HG02884 (cell line): ENCODE data around the gene USP32.
"Not testable (repeated sequence)": the region's sequence is repeated elsewhere in the genome, so short reads cannot be mapped to it uniquely, and the experiment has no call there.

ENCODE experiments used
- ATAC-seq: cut with Tn5 transposase; IDR thresholded peaks from one replicate; pipeline ENCODE4 v1.9.1; 2021; ENCODE audit warnings: mild to moderate bottlenecking, moderate library complexity; ENCODE audit not compliant: unreplicated experiment

The USP32 gene

DNA sequence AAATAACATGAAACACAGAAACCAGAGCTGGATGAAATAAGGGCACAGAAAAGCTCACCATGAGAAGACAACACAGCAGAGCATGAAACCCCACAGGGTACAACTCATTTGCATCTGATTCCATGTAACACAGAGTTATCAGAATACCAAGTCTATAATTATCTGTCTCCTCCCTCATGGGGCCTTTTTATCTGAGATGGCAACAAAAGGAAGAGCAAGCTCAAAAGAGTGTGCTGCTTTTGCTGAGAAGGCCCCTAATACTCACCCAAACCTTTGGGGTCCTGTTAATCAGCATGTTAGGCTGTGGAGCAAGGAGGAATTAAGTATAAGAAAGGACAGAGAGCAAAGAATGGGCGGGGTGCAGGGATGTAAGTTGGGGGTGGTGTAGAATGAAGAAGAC, 205.6 kb downstream of the USP32 start:
- ATAC-seq = not testable (repeated sequence)

DNA sequence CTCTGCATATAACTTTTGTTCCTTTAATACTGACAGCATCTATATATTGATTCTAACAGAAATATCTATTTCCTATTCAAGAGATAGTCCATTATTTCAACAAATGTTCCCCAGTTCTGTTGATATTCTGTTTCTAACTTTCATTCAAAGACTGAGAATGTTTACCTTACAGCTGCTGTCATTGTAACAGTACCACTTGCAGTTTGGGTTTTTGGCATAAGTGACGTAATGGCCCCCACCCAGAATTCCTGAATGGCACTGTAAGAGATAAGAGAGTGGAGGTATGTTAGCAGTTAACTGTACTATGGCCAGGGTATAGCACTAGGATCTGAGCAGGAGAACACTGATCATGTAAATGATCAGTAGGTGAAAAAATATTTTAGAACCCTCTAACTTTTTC, 211.6 kb downstream of the USP32 start:
- not testable (repeated sequence) for ATAC-seq

DNA sequence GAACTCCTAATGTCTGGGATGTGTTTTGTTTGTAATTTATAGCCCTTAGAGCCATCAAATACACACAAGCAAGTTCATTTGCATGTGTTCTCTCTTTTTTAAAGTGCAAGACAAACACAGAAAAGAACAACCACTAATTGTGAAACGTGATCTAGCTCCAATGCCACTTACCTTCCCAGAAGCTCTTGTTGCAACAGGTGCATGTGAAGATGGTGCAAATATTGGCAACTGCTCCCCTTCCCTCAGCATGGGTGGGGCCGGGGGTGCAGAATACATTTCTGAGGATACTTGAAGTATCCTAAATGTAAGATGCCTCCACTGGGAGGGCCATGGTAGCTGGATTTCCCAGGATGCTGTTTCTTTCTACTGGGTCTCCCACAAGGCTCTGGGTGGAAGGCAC, 213.8 kb downstream of the USP32 start:
- not testable (repeated sequence) for ATAC-seq

DNA sequence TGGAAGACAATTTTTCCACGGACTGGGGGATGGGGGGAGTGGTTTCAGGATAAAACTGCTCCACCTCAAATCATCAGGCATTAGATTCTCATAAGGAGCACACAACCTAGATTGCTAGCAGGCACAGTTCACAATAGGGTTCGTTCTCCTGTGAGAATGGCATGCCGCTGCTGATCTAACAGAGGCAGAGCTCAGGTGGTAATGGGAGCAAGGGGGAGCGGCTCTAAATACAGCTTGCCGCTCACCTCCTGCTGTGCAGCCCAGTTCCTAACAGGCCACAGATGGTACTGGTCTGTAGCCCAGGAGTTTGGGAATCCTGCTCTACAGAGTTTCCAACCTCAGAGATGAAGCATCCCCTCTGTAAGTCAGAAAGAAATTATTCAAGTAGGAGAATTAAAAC, 215.2 kb downstream of the USP32 start:
- ATAC-seq = not testable (repeated sequence)

DNA sequence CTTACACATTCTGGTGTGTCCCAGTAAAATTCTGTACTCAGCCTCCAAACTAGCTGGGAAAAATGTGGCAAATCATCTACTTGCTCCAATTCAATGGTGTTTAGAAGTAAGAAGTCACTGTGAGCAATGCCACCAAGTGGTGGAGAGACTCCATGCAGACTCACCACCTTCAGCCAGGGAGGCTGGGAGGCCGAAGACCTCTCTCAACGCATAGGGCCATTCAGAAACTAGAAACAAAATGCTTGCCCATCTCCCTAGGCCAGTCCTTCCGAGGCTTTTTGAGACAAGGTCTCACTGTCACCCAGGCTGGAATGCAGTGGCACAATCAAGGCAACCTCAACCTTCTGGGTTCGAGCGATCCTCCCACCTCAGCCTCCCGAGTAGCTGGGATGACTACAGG, 217.2 kb downstream of the USP32 start:
- ATAC-seq = not testable (repeated sequence)

DNA sequence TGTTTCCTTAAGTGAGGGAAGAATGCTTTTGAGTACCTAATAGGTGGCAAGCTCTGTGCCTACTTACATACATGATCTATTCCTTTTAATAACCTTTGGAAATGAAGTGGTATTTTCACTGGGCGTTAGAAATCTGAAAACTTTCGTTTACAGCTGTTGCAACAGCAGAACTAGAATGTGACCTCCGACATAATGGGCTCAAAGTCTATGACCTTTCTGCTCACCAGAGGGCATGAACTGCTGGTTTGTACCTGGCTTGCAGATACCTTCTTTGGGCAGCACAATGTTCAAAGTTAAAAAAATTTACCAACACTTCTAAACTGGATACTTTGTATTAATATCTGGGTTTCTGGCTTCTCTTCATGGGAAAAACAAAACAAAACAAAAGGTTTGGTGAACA, 217.9 kb downstream of the USP32 start:
- no peak for ATAC-seq

DNA sequence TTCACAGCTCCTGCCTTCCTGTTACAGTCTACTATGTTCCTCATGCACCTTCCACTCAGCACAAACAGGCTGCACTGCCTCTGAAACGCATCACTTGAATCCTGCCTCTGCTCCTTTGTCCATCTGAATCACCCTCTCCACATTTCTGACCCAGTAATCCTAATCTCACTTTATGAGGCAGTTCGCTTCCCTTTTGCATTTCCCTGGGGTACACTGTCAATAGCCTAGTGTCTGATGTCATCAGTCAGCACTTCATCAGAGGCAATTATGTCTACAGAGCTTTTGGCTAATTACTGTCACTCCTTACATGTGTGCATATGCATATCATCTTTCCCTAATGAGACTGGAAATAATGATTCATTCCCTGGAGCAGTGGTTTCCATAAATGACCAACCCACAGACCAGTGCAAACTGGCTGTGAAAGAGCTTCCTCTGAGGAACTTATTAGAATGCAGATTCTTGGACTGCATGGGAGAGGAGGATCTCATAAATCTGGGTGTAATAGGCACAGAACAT, 218.6 kb downstream of the USP32 start:
- ATAC-seq = no peak

DNA sequence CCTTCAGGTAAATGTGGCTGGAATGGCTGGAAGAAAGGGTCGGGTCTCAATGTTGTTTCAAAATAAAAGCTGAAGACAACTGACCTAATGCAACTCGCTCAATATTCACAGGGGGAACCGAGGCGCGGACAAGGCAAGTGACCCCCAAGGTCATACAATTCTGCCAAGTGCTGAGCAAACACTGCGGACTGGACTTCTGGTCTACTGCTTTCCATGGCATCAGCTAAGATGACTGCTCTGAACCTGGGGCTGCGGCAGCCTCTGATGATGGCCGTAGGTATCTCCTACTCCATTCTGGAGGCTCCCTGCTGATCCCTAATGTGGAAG, 220.2 kb downstream of the USP32 start:
- ATAC-seq = no peak

DNA sequence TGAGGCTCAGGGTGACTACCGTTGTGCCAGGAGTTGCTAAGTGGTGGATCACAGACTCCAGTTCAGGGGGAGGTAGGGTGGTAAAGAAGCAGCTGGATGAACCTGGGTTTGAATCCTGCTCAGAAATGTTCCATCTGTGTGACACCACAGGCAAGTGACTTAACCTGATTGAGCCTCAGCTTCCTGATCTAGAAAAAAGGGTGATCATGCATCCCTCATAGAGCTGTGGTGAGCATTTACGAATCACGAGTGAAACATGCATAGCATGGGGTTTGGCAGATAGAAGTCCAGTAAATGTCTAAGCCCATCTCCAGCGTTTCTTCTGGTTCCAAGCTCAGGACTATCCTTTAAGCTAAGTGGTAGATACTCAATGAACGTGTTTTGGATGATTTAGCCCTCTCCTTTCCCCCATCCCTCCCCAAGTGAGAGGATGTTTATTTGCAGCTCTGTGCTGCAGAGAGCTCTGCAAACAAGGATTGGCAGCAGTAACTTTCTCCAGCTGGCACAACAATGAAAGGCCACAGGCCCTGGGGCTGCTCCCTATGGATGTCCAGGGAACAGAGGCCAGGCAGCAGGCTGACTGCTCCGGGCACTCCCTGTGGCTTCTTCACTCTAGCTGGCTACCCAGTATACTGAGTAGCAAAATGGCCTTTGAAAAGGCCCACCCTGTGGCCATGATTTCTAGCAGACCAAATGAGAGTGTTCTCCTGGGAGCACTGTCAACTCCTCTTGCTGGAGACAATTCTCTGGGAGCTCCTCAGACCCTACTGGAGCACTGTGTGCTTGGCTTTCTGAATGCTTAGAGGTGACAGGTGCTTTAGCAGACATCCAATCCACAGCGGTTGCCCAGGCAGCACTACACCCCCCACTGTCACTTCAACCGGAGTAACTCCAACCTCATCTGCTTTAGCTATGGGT, 220.8 kb downstream of the USP32 start:
- no peak for ATAC-seq

DNA sequence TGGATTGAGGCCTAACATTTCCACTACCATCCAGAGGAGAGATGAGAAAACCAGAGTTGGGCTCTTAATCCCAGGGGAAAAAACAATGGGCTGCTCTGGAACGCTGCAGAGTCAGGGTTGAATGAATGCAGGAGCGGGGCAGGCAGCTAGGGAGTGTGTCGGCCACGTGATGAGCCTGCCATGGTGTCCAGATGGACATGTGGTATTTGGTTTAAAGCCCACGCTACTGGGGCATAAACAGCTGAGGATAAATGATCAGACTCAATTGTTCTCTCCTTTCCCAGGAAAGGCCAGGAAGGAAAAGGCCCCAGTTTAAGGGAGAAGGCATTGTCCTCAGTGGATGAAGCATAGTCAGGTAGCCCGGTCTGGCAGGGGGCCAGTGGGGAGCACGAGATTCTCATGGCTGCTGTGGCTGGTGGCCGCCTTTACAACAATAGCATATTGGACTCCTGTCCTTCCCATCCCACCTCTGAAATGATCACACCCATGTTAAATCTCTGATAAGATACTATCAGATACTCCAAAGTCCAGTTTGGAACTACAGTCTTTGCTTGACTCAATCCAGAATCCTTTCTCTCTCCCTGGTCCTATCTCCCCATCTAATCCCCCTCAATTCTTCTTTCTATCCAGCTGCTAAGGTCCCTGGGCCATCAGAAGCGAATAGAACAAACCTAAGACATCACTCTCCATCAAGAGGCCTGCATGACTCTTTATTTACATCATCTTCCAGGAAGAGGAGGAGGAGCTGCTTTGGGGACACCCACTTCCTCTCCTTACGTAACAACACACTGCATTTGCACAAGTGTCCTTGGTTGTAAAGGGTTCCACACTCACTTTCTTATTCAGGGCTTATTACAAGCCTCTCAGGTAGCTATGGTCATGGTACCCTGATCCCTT, 221.8 kb downstream of the USP32 start:
- no peak for ATAC-seq

DNA sequence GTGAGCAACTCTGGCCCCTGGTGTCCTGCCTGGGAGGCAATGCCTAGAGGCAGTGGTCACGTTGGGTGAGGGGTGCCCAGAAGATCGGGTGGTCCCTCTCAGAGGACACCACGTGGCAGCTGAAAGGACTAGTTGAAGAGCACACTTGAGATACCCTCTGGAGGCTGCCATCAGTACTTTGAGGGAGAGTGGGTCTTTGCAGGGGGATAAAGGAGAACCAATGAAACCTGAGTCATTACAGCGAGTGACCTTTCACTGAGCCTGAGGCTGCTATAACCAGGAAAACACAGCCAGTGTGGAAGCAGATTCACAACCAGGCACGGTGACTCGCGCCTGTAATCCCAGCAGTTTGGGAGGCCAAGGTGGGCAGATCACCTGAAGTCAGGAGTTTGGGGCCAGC, 223.3 kb downstream of the USP32 start:
- no peak for ATAC-seq

DNA sequence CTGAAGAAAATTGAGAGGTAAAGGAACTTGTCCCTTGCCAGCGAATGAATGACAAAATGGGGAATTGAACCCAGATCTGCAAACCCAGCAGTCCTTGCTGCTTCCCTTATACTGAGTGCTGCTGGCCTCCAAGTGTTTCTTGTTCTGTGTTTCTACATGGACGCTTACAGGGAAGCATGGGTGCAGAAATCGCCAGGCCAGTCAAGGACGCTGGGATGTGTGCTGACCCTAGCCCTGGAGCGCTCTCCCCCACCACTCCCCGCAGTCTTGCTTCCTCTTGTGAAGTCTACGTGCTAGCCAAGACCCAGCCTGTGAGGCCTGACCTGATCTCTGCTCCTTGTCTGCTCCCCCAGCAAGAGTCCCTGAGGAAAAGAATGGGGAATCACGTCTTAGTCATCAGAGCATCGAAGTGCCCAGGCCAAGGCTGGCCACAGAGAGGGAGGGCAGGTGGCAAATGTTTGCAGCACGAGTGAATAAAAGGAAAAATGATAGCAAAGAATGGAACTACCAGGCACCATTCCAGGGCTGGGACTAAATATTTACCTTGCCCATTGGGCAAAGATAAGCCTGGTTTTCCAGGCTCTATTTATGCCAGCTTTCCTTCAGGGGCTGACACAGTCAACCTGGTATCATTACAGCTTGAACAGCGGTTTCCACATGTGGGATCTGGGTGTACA, 224.7 kb downstream of the USP32 start:
- ATAC-seq = no peak

DNA sequence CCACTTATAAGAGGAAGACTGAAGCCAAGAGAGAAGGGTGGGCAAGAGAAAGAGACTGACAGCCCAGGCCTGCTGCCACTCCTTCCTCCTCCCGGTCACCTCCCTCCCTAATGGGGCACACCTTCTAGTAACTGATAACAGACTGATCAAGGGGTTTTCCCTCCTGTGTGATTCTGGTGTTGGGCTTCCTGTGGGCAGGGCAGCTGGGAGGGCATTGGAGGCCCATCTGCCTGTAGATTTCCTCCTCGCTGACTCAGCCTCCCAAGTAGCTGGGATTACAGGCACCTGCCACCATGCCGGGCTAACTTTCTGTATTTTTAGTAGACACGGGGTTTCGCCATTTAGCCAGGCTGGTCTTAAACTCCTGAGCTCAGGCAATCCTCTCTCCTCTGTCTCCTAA, 226.0 kb downstream of the USP32 start:
- no peak for ATAC-seq

DNA sequence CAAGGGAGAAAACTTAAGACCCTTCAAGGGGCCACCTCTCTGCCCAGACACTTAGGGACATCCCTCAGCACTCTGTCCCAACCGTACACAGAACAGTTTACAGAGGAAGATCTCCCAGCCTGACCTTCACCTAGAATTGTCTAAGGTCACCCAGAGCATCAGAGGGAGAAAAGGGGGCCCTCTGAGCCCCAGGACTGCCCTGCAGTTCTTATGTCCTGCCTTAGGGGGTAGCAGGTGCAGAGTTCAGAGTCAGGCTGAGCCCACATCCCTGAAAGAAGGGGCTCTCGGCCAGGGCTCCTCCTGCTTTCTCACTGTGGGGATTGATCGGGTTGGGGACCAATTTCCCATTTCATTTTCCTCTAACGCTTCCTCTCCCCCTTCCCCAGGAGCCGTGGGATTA, 226.7 kb downstream of the USP32 start:
- ATAC-seq = no peak

DNA sequence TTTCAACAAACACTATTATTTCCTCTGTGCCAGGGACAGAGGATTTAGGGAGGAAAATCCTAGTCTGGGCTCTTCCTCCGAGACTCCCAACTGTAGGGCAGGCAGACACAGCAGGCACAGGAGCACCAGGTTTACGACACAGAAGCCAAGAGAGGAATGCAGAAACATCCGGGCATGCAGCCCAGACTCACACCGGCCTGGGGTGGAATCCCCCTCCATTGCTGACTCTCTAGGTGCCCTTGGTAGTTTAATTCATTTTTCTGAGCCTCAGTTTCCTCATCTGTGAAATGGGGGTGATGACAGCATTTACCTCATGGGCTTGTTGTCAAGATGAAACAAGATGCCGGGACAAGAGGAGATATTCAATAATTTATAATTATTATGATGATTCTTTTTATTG, 227.2 kb downstream of the USP32 start:
- ATAC-seq = no peak

DNA sequence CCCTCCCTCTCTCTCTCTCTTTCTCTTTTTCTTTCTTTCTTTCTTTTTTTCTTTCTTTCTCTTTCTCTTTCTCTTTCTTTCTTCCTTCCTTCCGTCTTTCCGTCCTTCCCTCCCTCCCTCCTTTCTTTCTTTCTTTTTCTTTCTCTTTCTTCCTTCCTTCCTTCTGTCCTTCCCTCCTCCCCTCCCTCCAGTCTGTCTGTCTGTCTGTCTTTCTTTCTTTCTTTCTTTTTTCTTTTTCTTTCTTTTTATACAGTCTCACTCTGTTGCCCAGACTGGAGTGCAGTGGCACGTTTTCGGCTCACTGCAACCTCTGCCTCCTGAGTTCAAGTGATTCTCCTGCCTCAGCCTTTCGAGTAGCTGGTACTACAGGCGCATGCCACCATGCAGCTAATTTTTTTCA, 227.8 kb downstream of the USP32 start:
- no peak for ATAC-seq

DNA sequence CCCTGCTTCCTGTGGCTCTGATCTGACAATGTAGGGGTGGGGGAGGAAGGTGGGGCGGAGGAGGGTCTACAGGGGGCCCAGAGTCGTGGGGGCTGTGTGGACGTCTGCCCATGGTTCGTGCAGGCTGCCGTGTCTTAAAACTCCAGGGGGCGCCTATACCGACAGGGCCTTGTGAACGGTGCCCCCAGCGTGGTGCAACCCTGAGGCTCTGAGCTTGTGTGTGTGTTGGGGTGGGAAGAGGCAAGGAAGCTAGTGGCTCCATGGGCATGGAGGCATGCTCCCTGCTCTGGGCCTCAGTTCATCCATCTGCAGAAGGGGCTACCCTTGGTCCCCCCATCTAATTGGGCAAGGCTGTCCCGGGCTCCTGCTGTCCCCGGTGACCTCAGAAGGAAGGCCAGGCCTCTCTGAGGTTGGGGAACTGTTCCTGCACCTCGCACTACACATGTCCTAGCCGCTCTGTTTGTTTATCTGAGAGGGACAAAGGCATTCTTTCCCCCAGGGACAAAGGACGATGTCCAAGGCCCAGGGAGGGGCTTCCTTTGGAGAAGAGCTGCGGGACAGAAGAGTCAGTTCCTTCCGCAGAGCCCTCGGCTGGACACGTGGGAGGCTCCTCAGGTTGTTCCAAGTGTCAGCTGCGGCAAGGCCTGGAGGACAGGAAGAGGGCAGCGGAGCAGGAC, 228.7 kb downstream of the USP32 start:
- no peak for ATAC-seq

DNA sequence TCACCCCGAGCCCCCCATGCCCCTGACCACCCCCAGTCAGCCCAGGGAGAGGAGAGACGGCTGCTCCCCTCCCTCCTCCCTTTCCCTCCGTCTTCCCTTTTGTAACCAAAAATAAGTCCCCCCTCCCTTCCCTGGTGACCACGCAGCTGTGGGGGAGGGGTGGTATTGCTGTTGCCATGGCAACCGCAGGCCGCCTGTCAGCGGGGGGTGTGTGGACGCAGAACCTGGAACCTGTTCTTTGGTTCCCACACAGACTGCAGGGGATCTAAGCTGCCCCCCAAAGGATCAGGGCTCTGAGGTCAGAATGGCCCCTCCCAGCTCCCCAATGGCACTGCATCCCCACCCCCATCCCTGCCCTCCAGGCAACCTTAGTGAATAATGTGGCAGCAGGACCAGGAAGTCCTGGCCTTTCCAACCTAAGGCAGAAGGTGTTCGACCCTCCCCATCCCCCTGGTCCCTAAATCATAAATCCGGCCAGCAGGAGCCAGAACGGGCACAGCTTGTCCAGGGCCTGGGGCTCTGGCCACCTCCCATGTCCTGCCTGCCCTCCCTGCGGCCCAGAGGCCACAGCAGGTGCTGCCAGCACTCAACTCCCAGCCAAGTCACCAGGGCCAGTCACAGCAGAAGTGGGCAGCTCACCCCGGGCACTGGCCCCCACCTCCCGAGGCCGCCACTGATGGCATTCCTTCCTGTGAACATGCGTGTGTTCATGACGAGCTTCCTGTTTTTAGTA, 230.2 kb downstream of the USP32 start:
- no peak for ATAC-seq

DNA sequence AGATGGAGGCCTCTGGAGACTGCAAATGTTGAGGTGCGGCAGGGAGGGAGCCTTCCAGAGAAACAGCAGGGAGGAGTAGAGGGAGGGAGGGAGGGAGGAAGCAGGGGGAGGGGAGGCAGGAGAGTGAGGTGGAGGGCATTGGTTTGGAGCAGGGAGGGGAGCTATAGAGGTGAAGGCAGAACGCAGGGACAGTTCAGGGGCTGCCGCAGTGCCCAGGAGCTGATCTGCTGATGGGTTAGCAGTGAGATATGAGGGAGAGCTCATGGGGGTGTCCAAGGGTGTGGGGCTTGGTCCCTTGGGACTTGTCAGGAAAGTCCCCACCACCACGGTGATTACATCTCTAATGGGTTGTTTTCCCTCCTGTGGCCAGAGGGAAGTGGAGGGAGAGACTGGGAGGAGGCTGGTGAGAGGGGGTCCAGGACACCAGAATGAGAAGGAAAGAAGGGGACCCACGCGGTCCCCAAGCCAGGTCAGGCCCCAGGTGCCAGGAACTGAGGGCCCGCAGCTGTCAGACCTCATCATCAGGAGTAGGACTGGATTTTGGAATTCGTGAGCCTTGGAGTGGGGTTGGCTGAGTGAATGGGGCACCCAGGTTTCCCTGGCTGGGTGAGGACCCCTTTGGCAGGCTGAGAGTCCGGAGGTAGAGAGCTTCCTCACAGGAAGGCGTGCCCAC, 231.0 kb downstream of the USP32 start:
- ATAC-seq = no peak
